ENCODE results near the gene TRIOBP.

GRCh38 chr22:37744589-37744988, 47.7 kb downstream of the TRIOBP start:
- TF ChIP-seq TAF1 (IDR thresholded peaks at IDR 0.05; ENCODE audit: borderline replicate concordance, insufficient read depth, low read length) (no peak), POLR2AphosphoS5 (IDR thresholded peaks at IDR 0.05; ENCODE audit: low read depth, low read length) (no peak), SIN3A (IDR thresholded peaks at IDR 0.05; ENCODE audit: borderline replicate concordance, insufficient read depth, low read length) (no peak)
